PC-9 (cell line): ENCODE data around the gene NIPAL3.

ENCODE experiments used
- EZH2 ChIP-seq: fragments of 200-600 bp; sonication (generic); IDR thresholded peaks from 2 replicates; pipeline ENCODE4 v1.8.0; 2017; ENCODE audit warnings: antibody characterized with exemption, low read depth
- TF ChIP-seq, protein P1 (sequence below): fragments of 200-600 bp; sonication (generic); conservative IDR thresholded peaks from 2 replicates; pipeline ENCODE4 v1.6.1; 2017; ENCODE audit warnings: mixed run types, antibody characterized with exemption, mild to moderate bottlenecking, moderate library complexity

GRCh38 chr1:24503059-24503751 lies 87.6 kb downstream of the NIPAL3 start:
- TF ChIP-seq EZH2 = no peak
- TF ChIP-seq, protein P1, sequence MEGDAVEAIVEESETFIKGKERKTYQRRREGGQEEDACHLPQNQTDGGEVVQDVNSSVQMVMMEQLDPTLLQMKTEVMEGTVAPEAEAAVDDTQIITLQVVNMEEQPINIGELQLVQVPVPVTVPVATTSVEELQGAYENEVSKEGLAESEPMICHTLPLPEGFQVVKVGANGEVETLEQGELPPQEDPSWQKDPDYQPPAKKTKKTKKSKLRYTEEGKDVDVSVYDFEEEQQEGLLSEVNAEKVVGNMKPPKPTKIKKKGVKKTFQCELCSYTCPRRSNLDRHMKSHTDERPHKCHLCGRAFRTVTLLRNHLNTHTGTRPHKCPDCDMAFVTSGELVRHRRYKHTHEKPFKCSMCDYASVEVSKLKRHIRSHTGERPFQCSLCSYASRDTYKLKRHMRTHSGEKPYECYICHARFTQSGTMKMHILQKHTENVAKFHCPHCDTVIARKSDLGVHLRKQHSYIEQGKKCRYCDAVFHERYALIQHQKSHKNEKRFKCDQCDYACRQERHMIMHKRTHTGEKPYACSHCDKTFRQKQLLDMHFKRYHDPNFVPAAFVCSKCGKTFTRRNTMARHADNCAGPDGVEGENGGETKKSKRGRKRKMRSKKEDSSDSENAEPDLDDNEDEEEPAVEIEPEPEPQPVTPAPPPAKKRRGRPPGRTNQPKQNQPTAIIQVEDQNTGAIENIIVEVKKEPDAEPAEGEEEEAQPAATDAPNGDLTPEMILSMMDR = no peak
